ENCODE measurements around the gene EVA1B.

EVA1B gene

GRCh38 chr1:36304970-36305914 lies 18.2 kb downstream of the EVA1B start:
- no peak for DNase-seq (ENCODE audit: low read depth in 1 of 2, low spot score in 1 of 2)
- TF ChIP-seq JUND (IDR thresholded peaks at IDR 0.05; ENCODE audit: low read depth): no peak
- in situ Hi-C loops (cut with HindIII; ENCODE audit: low pct_unique_long_range_greater_than_20kb, low sequenced_read_pairs): no loop called here

GRCh38 chr1:36304521-36304920 lies 18.9 kb downstream of the EVA1B start:
- TF ChIP-seq JUND (IDR thresholded peaks at IDR 0.05; ENCODE audit: low read depth): no peak
- in situ Hi-C loops (cut with HindIII; ENCODE audit: low pct_unique_long_range_greater_than_20kb, low sequenced_read_pairs): no loop called here
- no peak for DNase-seq (ENCODE audit: low read depth in 1 of 2, low spot score in 1 of 2)

GRCh38 chr1:36303650-36304360 lies 19.6 kb downstream of the EVA1B start:
- TF ChIP-seq JUND (IDR thresholded peaks at IDR 0.05; ENCODE audit: low read depth): no peak
- in situ Hi-C loops (cut with HindIII; ENCODE audit: low pct_unique_long_range_greater_than_20kb, low sequenced_read_pairs): no loop called here
- no peak for DNase-seq (ENCODE audit: low read depth in 1 of 2, low spot score in 1 of 2)

GRCh38 chr1:36303244-36303643 lies 20.2 kb downstream of the EVA1B start:
- no peak for TF ChIP-seq JUND (IDR thresholded peaks at IDR 0.05; ENCODE audit: low read depth)
- in situ Hi-C loops (cut with HindIII; ENCODE audit: low pct_unique_long_range_greater_than_20kb, low sequenced_read_pairs): no loop called here
- DNase-seq (ENCODE audit: low read depth in 1 of 2, low spot score in 1 of 2): no peak

GRCh38 chr1:36301220-36301619 lies 22.2 kb downstream of the EVA1B start:
- TF ChIP-seq JUND (IDR thresholded peaks at IDR 0.05; ENCODE audit: low read depth): no peak
- in situ Hi-C loops (cut with HindIII; ENCODE audit: low pct_unique_long_range_greater_than_20kb, low sequenced_read_pairs): no loop called here
- no peak for DNase-seq (ENCODE audit: low read depth in 1 of 2, low spot score in 1 of 2)

GRCh38 chr1:36300526-36300925 lies 22.9 kb downstream of the EVA1B start:
- in situ Hi-C loops (cut with HindIII; ENCODE audit: low pct_unique_long_range_greater_than_20kb, low sequenced_read_pairs): no loop called here
- no peak for DNase-seq (ENCODE audit: low read depth in 1 of 2, low spot score in 1 of 2)
- TF ChIP-seq JUND (IDR thresholded peaks at IDR 0.05; ENCODE audit: low read depth): no peak

- in situ Hi-C loops (cut with HindIII; ENCODE audit: low pct_unique_long_range_greater_than_20kb, low sequenced_read_pairs): no loop called here
- no peak for DNase-seq (ENCODE audit: low read depth in 1 of 2, low spot score in 1 of 2)
- TF ChIP-seq JUND (IDR thresholded peaks at IDR 0.05; ENCODE audit: low read depth): no peak
Measured at GRCh38 chr1:36298640-36299039, 24.8 kb downstream of the EVA1B start.

GRCh38 chr1:36297062-36297461 lies 26.4 kb downstream of the EVA1B start:
- no peak for DNase-seq (ENCODE audit: low read depth in 1 of 2, low spot score in 1 of 2)
- TF ChIP-seq JUND (IDR thresholded peaks at IDR 0.05; ENCODE audit: low read depth): no peak
- in situ Hi-C loops (cut with HindIII; ENCODE audit: low pct_unique_long_range_greater_than_20kb, low sequenced_read_pairs): no loop called here

GRCh38 chr1:36295390-36295789 lies 28.1 kb downstream of the EVA1B start:
- in situ Hi-C loops (cut with HindIII; ENCODE audit: low pct_unique_long_range_greater_than_20kb, low sequenced_read_pairs): no loop called here
- no peak for DNase-seq (ENCODE audit: low read depth in 1 of 2, low spot score in 1 of 2)
- TF ChIP-seq JUND (IDR thresholded peaks at IDR 0.05; ENCODE audit: low read depth): no peak

GRCh38 chr1:36287595-36287994 lies 35.9 kb downstream of the EVA1B start:
- no peak for DNase-seq (ENCODE audit: low read depth in 1 of 2, low spot score in 1 of 2)
- in situ Hi-C loops (cut with HindIII; ENCODE audit: low pct_unique_long_range_greater_than_20kb, low sequenced_read_pairs): no loop called here
- no peak for TF ChIP-seq JUND (IDR thresholded peaks at IDR 0.05; ENCODE audit: low read depth)

- TF ChIP-seq JUND (IDR thresholded peaks at IDR 0.05; ENCODE audit: low read depth): no peak
- no peak for DNase-seq (ENCODE audit: low read depth in 1 of 2, low spot score in 1 of 2)
- in situ Hi-C loops (cut with HindIII; ENCODE audit: low pct_unique_long_range_greater_than_20kb, low sequenced_read_pairs): no loop called here
Measured at GRCh38 chr1:36286802-36287201, 36.6 kb downstream of the EVA1B start.

GRCh38 chr1:36285443-36286101 lies 37.9 kb downstream of the EVA1B start:
- TF ChIP-seq JUND (IDR thresholded peaks at IDR 0.05; ENCODE audit: low read depth): no peak
- DNase-seq (ENCODE audit: low read depth in 1 of 2, low spot score in 1 of 2): peak; percentile 51 to 88
- in situ Hi-C loops (cut with HindIII; ENCODE audit: low pct_unique_long_range_greater_than_20kb, low sequenced_read_pairs): no loop called here

GRCh38 chr1:36284517-36284916 lies 38.9 kb downstream of the EVA1B start:
- in situ Hi-C loops (cut with HindIII; ENCODE audit: low pct_unique_long_range_greater_than_20kb, low sequenced_read_pairs): no loop called here
- no peak for DNase-seq (ENCODE audit: low read depth in 1 of 2, low spot score in 1 of 2)
- TF ChIP-seq JUND (IDR thresholded peaks at IDR 0.05; ENCODE audit: low read depth): no peak

All from T47D (cell line).